Smooth muscle cell (in vitro differentiated cells): ENCODE data around the gene PPP2R2D. TPM values are rescaled to one million over a fixed set of nuclear protein-coding genes. Genes with fewer than 3 reads are reported as not detected.

Experiments used
- DNase-seq: peaks from one replicate; lab custom pipeline; 2025; ENCODE audit not compliant: unreplicated experiment; lab: John Stamatoyannopoulos, UW
- H2AFZ ChIP-seq: fragments of 200-600 bp; sonication (generic); 2 replicates; pipeline ENCODE4 v1.6.0; 2016; ENCODE audit warnings: antibody characterized with exemption, low read depth, mild to moderate bottlenecking
- H3F3A ChIP-seq: fragments of 200-600 bp; sonication (generic); 2 replicates; pipeline ENCODE4 v1.6.0; 2017; ENCODE audit warnings: antibody characterized with exemption, low read depth
- H3K27ac ChIP-seq: fragments of 200-600 bp; sonication (generic); 2 replicates; pipeline ENCODE4 v1.5.1; 2016; ENCODE audit warnings: low read depth, mild to moderate bottlenecking
- H3K27me3 ChIP-seq: fragments of 200-600 bp; sonication (generic); 2 replicates; pipeline ENCODE4 v1.6.1; 2016; ENCODE audit warnings: low read depth, mild to moderate bottlenecking
- H3K36me3 ChIP-seq: fragments of 200-600 bp; sonication (generic); 2 replicates; pipeline ENCODE4 v1.5.1; 2016; ENCODE audit warnings: low read depth
- H3K4me1 ChIP-seq: fragments of 200-600 bp; sonication (generic); 2 replicates; pipeline ENCODE4 v1.5.1; 2016; ENCODE audit warnings: low read depth
- H3K4me2 ChIP-seq: fragments of 200-600 bp; sonication (generic); 2 replicates; pipeline ENCODE4 v1.6.0; 2016; ENCODE audit warnings: mild to moderate bottlenecking
- H3K4me3 ChIP-seq: fragments of 200-600 bp; sonication (generic); 2 replicates; pipeline ENCODE4 v1.5.1; 2016; ENCODE audit warnings: mild to moderate bottlenecking
- H3K79me2 ChIP-seq: fragments of 200-600 bp; sonication (generic); 2 replicates; pipeline ENCODE4 v1.6.0; 2016; ENCODE audit warnings: low read depth, mild to moderate bottlenecking
- H3K9ac ChIP-seq: fragments of 200-600 bp; sonication (generic); 2 replicates; pipeline ENCODE4 v1.6.0; 2016; ENCODE audit warnings: low read depth
- H3K9me3 ChIP-seq: fragments of 200-600 bp; sonication (generic); replicated peaks from 2 replicates; pipeline ENCODE4 v1.5.1; 2016; ENCODE audit warnings: low read depth
- H4K20me1 ChIP-seq: fragments of 200-600 bp; sonication (generic); 2 replicates; pipeline ENCODE4 v1.6.0; 2016; ENCODE audit warnings: low read depth
- WGBS: methylation state at CpG from one replicate; pipeline ENCODE4 v1.1.7; 2016; ENCODE audit warnings: low lambda C conversion rate; 5-methylcytosine and 5-hydroxymethylcytosine counted together
- polyA plus RNA-seq: library from polyadenylated mRNA; unstranded; fragments of >200 nt; fragmentation: Nextera tagmentation; extraction: Ambion mirVana; gene quantifications from 2 replicates; pipeline ENCODE4 v1.2.1, GENCODE V29; 2016
- total RNA-seq: library from RNA; depleted of rRNA; stranded (reverse); fragments of >200 nt; gene quantifications from 2 replicates; pipeline ENCODE4 v1.2.3, GENCODE V29; 2014
- TF ChIP-seq, protein P1 (sequence below): fragments of 200-600 bp; sonication (generic); IDR thresholded peaks from 2 replicates; pipeline ENCODE4 v1.5.1; 2017; ENCODE audit warnings: borderline replicate concordance, mild to moderate bottlenecking, antibody characterized with exemption; ENCODE audit not compliant: insufficient read depth, poor library complexity, severe bottlenecking

PPP2R2D gene
- total and polyA plus RNA-seq, 2 experiments from 2014 or later, result 22.5 to 27.1 TPM

DNA sequence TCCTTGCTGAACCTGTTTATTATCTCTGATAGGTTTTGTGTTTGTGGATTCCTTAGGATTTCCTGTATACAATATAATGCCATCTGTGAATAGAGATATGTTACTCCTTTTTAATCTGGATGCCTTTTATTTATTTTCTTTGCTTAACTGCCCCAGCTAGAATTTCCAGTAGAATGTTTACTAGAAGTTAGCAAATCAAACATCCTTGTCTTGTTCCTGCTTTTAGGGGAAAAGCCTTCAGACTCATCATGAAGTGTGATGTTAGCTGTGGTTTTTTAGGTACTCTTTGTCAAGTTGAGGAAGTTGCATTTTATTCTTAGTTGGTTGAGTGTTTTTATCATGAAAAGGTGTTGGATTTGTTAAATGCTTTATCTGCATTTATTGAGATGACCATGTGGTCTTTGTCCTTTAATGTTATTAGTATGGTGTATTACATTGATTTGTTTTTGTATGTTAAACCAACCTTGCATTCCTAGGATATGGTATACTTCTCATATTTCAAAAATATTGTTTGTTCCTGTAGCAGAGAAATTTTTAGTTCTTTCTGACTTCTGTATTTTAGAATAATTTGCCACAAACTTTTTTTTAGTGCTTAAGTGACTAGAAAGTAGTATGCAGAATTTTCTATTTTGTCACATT lies 24.3 kb downstream of the PPP2R2D start:
- no peak overlapping the region for H3K9ac ChIP-seq
- no peaks in the 10 kb centered on the region for H3K36me3 ChIP-seq
- H4K20me1 ChIP-seq, result peaks cover 97% of the 10 kb centered on the region
- DNase-seq, result no peak
- no peak overlapping the region for H3K4me2 ChIP-seq
- no peak overlapping the region for H3K4me3 ChIP-seq
- H2AFZ ChIP-seq, result no peak overlapping the region
- TF ChIP-seq, protein P1, sequence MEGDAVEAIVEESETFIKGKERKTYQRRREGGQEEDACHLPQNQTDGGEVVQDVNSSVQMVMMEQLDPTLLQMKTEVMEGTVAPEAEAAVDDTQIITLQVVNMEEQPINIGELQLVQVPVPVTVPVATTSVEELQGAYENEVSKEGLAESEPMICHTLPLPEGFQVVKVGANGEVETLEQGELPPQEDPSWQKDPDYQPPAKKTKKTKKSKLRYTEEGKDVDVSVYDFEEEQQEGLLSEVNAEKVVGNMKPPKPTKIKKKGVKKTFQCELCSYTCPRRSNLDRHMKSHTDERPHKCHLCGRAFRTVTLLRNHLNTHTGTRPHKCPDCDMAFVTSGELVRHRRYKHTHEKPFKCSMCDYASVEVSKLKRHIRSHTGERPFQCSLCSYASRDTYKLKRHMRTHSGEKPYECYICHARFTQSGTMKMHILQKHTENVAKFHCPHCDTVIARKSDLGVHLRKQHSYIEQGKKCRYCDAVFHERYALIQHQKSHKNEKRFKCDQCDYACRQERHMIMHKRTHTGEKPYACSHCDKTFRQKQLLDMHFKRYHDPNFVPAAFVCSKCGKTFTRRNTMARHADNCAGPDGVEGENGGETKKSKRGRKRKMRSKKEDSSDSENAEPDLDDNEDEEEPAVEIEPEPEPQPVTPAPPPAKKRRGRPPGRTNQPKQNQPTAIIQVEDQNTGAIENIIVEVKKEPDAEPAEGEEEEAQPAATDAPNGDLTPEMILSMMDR, result no peak
- H3K9me3 ChIP-seq, result peaks cover 3% of the 10 kb centered on the region
- H3K79me2 ChIP-seq, result peaks cover 94% of the 10 kb centered on the region
- peaks cover 7% of the 10 kb centered on the region for H3K4me1 ChIP-seq
- no peak overlapping the region for H3K27ac ChIP-seq
- H3K27me3 ChIP-seq, result no peaks in the 10 kb centered on the region
- peaks cover 6% of the 10 kb centered on the region for H3F3A ChIP-seq

DNA sequence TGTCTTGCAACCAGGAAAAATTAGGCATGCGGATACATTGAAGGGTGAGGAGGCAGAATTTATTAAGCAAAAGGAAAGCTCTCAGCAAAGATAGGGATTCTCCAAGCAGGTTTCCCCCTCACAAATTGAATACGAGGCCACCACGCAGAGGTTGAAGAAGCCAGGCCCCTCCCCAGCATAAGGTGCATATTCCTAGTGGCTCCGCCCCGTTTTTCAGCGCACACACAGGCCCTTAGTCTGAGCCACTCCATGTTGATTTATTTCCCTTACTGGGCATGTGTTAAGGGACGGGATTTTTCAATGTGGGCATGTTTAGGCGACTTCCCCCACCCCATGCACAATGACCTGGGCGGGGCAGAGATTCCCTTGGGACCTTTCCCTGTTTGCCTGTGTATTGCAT lies 24.9 kb downstream of the PPP2R2D start:
- TF ChIP-seq, protein P1, result no peak
- WGBS, result 94% methylated on average over 9 of the region's 9 CpGs

DNA sequence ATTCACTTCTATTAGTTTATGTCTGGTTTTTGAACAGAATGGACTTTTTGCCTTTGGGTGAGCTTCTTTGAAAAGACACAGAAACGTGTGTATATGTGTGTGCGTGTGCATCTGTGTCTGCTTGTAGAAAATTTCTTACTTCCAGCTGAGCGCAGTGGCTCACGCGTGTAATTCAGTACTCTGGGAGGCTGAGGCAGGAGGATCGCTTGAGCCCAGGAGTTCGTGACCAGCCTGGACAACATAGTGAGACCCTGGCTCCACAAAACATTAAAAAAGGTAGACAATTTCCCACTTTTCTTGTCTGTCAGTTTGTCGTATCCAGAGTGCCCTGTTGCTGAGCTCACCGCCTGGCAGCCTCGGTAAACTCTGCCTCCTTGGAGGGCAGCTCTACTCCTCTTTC lies 25.4 kb downstream of the PPP2R2D start:
- H3K27me3 ChIP-seq, result no peaks in the 10 kb centered on the region
- peaks cover 97% of the 10 kb centered on the region for H4K20me1 ChIP-seq
- no peaks in the 10 kb centered on the region for H3K36me3 ChIP-seq
- H3K9me3 ChIP-seq, result peaks cover 3% of the 10 kb centered on the region
- peaks cover 6% of the 10 kb centered on the region for H3F3A ChIP-seq
- TF ChIP-seq, protein P1, result no peak
- no peak overlapping the region for H2AFZ ChIP-seq
- WGBS, result 97% methylated on average over 10 of the region's 10 CpGs
- H3K4me1 ChIP-seq, result peaks cover 7% of the 10 kb centered on the region
- H3K79me2 ChIP-seq, result peaks cover 96% of the 10 kb centered on the region
- no peak overlapping the region for H3K9ac ChIP-seq
- no peak overlapping the region for H3K27ac ChIP-seq
- H3K4me3 ChIP-seq, result no peak overlapping the region
- DNase-seq, result no peak
- H3K4me2 ChIP-seq, result no peak overlapping the region

More for the DNA sequence above, 24.9 kb downstream of the PPP2R2D start:
- H3K9me3 ChIP-seq, result peaks cover 3% of the 10 kb centered on the region
- peaks cover 97% of the 10 kb centered on the region for H4K20me1 ChIP-seq
- peaks cover 7% of the 10 kb centered on the region for H3K4me1 ChIP-seq
- no peaks in the 10 kb centered on the region for H3K36me3 ChIP-seq
- no peaks in the 10 kb centered on the region for H3K27me3 ChIP-seq
- peaks cover 96% of the 10 kb centered on the region for H3K79me2 ChIP-seq
- no peak overlapping the region for H2AFZ ChIP-seq
- no peak overlapping the region for H3K9ac ChIP-seq
- H3K27ac ChIP-seq, result no peak overlapping the region
- no peak overlapping the region for H3K4me2 ChIP-seq
- H3F3A ChIP-seq, result peaks cover 6% of the 10 kb centered on the region
- H3K4me3 ChIP-seq, result no peak overlapping the region
- no peak for DNase-seq
